ENCODE results near the gene WDR17. TPM values are rescaled to one million over a fixed set of nuclear protein-coding genes. Genes with fewer than 3 reads are reported as not detected.

The WDR17 gene
- total and polyA plus RNA-seq, 2 of the 13 experiments (the other 11 are each of a cell fraction or from before 2014, with no cell fraction given) = not detected

GRCh38 chr4:176034936-176035335 is 30.7 kb upstream of the WDR17 start (continued):
- TF ChIP-seq HMGXB4 (CRISPR knock-in tag; IDR thresholded peaks at IDR 0.05; ENCODE audit: borderline replicate concordance in 1 of 2, low read depth in 1 of 2) (no peak), ZNF607 (CRISPR knock-in tag; IDR thresholded peaks at IDR 0.05; ENCODE audit: borderline replicate concordance) (no peak)

DNA sequence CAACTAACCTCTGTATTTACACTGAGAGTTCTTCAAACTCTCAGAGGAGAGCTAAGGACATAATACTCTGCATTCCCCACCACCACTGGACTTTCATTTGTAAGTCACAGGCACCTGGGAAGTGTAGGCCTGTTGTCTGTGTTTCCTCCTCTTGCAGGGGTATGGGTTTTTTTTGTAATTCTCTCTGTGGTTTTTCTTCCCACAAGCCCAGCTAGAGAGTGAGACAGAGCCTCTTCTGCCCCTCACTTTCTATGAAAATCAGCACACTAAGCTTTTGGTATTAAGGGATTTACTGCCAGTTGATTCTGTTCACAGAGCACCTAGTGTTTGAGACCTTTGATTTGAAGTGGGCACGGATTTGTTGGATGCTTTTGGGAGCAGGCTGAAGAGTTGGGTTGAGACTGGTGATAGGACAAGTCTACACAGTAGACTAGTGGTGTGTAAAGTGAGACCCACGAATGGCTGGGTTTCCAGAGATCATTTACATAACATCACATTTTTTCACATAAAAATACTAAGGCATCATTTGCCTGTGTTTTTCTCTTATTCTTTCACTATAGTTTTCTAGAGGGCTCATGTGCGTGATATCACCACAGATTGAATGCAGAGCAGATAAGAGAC is 28.9 kb upstream of the WDR17 start:
- ATAC-seq = no peak
- H3K36me3 ChIP-seq (replicated peaks in 1 of 2; ENCODE audit: control insufficient read depth in 1 of 2, insufficient read depth in 2 of 2, low read length in 2 of 2) = no peaks in the 10 kb centered on the region
- in situ Hi-C loops (cut with HindIII; ENCODE audit: extremely low pct_ligation_motif_present, low pct_unique_long_range_greater_than_20kb) = loop anchor here (25.0 kb wide), 1 partner anchor 301 kb away; no protein-coding TSS in a partner anchor

More for the DNA sequence above, 28.9 kb upstream of the WDR17 start:
- CTCF ChIA-PET (ENCODE audit: low intra/inter-chr PET ratio, low total read pairs) = no interaction called here
- DNase-seq (ENCODE audit: low spot score) (no peak), FAIRE-seq (no peak)
- Histone ChIP-seq H4K20me1 (ENCODE audit: insufficient read depth, low read length) (no peaks in the 10 kb centered on the region), H3K79me2 (ENCODE audit: insufficient read depth, low read length) (no peaks in the 10 kb centered on the region), H3K27me3 (ENCODE audit: control insufficient read depth in 1 of 2, insufficient read depth in 2 of 2, low read length in 2 of 2) (no peaks in the 10 kb centered on the region), H3K9me3 (ENCODE audit: low read length) (no peaks in the 10 kb centered on the region), H3K9ac (ENCODE audit: insufficient read depth, low read depth, low read length) (no peak overlapping the region), H3K4me2 (ENCODE audit: low read depth, low read length) (no peak overlapping the region), H3K4me1 (ENCODE audit: insufficient read depth, low read length) (no peaks in the 10 kb centered on the region), H3K27ac (ENCODE audit: extremely low read length, insufficient read depth, low read length) (no peak overlapping the region), H2AFZ (ENCODE audit: low read length) (no peak overlapping the region), H3K4me3 (replicated peaks in 1 of 3; ENCODE audit: insufficient read depth in 1 of 3, low read depth in 2 of 3, low read length in 3 of 3) (no peak overlapping the region)
- intact Hi-C loops (cut with micrococcal nuclease; ENCODE audit: unreplicated experiment) = loop anchor here (10.0 kb wide), 1 partner anchor 1008 kb away; no protein-coding TSS in a partner anchor
- TF ChIP-seq ZNF207 (IDR thresholded peaks at IDR 0.05; ENCODE audit: borderline replicate concordance) (no peak), JUND (CRISPR knock-in tag; IDR thresholded peaks at IDR 0.05) (no peak), ZNF225 (CRISPR knock-in tag; IDR thresholded peaks at IDR 0.05) (no peak), TFDP2 (CRISPR knock-in tag; IDR thresholded peaks at IDR 0.05) (no peak), REXO4 (CRISPR knock-in tag; IDR thresholded peaks at IDR 0.05; ENCODE audit: borderline replicate concordance) (no peak), BHLHE40 (IDR thresholded peaks at IDR 0.05; ENCODE audit: low read length) (no peak), ZFP91 (CRISPR knock-in tag; IDR thresholded peaks at IDR 0.05; ENCODE audit: borderline replicate concordance) (no peak), FOXP4 (CRISPR knock-in tag; IDR thresholded peaks at IDR 0.05) (no peak)
- TF ChIP-seq, protein P1, sequence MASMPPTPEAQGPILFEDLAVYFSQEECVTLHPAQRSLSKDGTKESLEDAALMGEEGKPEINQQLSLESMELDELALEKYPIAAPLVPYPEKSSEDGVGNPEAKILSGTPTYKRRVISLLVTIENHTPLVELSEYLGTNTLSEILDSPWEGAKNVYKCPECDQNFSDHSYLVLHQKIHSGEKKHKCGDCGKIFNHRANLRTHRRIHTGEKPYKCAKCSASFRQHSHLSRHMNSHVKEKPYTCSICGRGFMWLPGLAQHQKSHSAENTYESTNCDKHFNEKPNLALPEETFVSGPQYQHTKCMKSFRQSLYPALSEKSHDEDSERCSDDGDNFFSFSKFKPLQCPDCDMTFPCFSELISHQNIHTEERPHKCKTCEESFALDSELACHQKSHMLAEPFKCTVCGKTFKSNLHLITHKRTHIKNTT (CRISPR knock-in tag; IDR thresholded peaks at IDR 0.05) = no peak
- TF ChIP-seq, protein P2, sequence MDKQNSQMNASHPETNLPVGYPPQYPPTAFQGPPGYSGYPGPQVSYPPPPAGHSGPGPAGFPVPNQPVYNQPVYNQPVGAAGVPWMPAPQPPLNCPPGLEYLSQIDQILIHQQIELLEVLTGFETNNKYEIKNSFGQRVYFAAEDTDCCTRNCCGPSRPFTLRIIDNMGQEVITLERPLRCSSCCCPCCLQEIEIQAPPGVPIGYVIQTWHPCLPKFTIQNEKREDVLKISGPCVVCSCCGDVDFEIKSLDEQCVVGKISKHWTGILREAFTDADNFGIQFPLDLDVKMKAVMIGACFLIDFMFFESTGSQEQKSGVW (CRISPR knock-in tag; IDR thresholded peaks at IDR 0.05; ENCODE audit: borderline replicate concordance) = no peak
- no TSS peak for BruUV-seq (replicated peaks)
- WGBS (ENCODE audit: low lambda C conversion rate) = 0% methylated on average over 3 of the region's 3 CpGs
- POLR2A ChIA-PET = no interaction called here
